GM21619 (cell line): Measurements from ENCODE around the gene RBMS3.
"Not testable (repeated sequence)": the region's sequence is repeated elsewhere in the genome, so short reads cannot be mapped to it uniquely, and the experiment has no call there.

Experiments
- ATAC-seq: cut with Tn5 transposase; IDR thresholded peaks from one replicate; pipeline ENCODE4 v1.9.1; 2021; ENCODE audit not compliant: unreplicated experiment

RBMS3 gene

DNA sequence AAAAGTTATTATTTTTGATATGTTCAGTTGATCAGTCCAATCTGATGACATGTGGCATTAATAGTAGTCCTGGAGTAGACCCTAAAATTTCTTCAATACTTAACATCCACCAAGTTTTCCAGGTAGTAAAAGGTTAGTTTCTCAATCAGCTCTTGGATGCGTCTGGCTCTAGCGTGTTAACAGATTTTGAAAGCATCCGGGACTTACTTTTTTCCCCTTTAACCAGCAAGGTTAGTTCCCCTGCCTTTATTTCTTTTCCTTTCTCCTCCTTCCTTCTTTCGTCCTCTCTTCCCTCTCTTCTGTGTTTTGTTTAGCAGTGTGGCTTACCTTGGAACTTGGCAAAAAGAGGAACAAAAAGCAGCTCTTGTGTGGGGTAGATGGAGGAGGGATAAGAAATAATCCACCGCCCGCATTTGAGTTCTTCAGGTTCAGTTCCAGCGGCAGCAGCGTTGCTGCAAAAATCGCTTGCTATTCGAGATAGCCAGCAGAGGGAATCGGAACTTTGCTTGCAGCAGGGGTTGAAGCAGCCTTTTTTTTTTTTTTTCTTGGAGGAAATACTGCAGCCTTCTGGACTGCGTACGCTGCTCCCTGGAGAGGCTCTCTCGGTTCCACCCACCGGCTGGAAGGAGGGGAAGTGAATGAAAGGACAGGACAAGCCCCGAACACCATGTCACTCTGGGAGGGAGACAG, at the start of gene RBMS3:
TSS of gene RBMS3 (plus strand) at position 668 of the 690 bp plus-strand sequence.
- no peak for ATAC-seq

DNA sequence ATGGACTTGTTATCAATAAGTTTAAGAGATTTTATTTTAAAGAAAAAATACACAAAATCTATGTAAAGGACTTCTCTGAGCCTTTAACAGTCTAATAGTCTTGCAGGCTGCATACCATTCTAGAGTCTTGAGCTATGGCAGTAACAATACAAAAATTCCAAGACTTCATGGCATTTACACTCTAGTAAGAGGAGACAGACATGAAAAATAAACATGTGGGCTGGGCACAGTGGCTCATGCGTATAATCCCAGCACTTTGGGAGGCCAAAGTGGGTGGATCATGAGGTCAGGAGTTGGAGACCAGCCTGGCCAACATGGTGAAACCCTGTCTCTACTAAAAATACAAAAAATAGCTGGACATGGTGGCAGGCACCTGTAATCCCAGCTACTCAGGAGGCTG, 47.7 kb upstream of the RBMS3 start:
- ATAC-seq: not testable (repeated sequence)

DNA sequence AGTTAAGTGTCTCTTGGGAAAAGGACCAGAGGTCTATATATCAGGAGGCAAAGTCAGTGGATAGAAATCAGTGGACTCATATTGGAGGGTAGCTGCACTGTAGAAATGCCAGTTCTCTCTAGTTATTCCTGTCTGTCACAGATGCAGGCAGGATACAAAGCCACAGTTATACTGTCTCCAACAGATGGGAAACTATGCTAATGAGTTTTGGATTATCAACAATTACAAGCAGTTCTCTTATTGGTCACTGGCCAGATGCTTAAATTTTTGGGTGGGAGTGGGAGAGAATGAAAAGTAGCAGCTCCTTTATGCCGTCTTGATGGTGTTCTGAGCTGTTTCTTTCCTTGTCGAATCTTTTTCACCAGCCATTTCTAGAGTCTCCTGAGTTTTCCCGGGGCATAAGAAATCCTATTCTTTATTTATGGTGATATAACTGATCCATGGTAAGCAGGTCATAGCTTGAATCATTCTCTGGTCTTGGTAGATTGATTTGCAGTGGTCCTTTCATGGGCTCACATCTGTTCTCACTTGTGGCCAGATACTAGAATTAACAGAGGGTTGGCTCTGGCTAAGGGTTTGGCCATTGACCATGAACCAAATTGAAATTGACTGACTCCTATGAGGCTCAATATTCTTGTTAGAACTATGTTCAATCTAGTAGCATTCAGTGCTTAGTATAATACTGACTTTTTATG, 44.6 kb upstream of the RBMS3 start:
- ATAC-seq: no peak

DNA sequence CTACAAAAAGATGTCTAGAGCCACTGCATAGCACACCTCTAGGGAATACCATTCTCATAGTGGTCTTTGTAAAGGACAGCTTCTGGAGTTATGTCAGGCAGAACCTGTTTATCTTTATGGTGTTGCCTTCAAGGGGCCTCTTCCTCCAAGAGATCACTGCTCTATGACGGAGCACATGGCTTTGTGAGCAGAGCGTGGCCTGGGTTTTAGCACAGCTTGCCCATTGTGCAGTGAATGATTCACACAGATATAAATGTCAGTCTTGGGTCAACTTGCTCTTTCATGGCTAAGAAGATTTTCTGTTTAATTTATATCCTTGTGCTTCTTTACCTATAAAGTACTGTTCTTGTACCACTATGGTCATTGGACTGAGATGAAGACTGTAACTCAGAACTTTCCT, 41.5 kb upstream of the RBMS3 start:
- ATAC-seq: no peak

DNA sequence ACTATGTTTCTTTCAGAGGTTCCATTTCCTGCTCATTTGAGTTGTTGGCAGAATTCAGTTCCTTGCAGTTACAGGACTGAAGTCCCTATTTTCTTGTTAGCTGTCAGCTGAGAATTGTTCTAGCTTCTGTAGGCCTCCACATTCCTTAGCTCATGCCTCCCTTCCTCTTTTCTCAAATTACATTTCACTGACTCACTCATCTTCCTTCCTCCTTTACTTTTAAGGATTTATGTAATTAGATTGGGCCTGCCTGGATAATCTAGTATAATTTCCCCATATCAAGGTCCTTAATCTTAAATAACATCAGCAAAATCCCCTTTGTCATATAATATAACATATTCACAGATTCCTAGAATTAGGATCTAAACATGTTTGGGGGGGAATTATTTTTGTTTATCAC, 40.6 kb upstream of the RBMS3 start:
- no peak for ATAC-seq

DNA sequence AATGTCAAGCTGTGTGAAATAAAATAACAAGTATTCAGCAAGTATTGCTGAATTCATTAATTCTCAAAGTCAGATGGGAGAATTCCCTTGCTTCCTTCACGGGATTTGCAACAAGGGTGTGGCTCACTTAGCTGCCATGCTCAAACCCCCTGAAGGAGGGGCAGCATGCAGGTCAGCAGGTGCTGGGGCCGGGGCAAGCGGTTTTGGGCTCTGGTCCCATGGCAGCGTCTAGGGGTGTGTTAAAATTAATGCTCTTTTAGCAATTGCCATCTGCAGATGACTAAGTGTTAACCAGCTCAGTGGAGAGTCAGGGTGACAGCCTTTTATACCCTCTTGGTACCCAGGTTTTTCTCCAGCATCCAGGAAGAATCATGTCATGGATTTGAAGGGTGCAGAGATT, 40.0 kb upstream of the RBMS3 start:
- ATAC-seq: no peak

DNA sequence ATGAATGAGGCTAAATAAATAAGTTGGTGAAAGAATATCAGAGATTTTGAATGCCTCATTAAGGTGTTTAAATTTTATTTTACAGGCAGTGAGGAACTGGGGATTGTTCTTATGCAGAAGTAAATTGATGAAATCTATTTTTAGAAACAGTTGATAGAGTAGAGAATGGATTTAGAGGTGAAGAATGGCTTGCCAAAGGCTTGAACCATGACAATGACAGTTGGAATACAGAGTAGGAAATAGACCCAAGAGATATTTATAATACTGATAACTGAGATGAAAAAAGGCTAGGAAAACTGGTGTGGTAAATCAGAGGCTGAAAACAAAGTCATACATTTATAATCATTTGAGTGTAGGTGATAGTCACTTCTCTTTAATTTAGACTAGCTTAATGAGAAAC, 39.0 kb upstream of the RBMS3 start:
- ATAC-seq: no peak

DNA sequence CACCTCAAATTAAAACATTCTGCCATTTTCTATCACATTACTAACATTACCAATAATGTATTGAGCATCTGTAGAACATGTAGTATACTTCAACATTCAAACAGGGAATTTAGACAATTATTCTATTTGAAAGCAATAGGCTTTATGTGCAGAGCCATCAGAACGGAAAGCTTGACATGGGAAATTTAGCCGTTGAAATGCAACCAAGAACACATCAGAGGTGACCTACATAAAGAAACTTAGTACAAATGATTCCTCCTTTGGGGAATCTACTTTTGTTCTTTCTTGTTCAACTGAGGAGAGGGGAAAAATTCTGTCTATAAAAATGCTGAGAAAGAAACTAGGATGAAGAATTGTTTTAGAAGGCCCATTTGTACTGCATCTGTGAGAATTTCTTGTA, 38.6 kb upstream of the RBMS3 start:
- no peak for ATAC-seq

DNA sequence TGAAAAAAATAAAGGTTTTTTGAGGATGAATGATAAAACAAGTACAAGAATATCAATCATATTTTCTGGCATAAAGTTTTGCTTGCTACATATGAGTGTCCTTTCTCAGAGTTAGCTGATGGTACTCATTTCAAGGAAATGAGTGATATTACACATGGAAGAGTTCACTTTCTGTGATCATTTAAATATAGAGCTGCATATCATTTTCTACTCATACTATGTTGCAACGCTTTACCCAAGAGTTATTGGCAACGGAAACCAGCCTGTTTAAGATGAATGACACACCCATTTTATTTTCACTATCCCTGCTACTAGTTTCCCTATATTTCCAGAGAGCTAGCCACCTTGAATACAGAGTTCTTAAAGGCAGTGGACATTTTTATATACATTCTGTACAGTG, 35.4 kb upstream of the RBMS3 start:
- no peak for ATAC-seq

DNA sequence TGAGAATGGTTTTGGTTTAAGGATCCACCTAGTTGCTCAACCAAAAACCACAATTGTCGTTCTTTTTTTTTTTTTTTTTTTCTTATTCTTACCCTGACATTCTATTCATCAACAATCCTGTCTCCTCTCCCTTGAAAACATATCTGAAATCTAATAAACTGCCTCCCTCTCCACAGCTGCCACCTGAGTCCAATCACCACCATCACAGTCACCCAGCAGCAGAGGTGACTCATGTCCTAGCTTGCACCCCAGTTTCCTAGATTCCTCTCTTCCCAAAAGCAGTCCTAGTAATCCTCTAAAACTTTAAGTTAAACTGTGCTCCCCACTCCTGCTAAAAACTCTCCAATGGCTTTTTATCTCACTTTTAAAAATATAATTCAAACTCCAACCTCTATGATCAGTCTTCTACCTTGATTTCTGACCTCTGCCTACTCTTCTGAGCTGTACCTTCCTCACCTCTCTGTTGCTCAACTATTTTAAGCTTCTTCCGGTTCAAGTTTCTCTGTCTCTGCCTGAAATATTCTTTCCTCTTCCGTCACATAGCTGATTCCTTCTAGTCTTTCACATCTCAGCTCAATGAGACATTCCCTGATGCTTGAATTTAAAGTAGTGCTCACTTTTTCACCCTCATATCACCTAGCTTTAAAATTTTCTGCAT, 33.7 kb upstream of the RBMS3 start:
- ATAC-seq: no peak

DNA sequence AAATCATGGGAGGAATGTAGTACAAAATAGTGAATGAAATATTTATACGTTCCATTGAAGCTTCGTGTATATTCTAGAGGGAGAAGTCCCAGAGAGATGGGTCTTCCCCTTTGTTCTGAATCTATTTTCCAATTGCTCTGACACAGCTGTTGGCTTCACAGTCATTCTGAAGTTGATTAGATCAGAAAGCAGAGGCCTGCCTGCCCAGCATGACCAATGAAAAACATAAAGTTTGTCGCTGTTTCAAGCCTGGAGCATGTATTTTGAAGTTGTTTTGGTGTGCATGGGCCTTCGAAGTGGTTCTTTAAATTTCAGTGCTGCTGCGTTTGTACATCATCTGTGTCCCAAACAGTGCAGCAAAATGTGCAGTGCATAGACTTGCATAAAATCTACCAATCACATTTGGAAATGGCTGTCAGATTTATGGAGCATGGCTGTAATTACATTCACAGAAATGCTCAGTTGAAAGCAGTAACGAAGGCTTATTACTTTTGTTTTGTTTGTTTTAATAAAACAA, 31.0 kb upstream of the RBMS3 start:
- no peak for ATAC-seq

DNA sequence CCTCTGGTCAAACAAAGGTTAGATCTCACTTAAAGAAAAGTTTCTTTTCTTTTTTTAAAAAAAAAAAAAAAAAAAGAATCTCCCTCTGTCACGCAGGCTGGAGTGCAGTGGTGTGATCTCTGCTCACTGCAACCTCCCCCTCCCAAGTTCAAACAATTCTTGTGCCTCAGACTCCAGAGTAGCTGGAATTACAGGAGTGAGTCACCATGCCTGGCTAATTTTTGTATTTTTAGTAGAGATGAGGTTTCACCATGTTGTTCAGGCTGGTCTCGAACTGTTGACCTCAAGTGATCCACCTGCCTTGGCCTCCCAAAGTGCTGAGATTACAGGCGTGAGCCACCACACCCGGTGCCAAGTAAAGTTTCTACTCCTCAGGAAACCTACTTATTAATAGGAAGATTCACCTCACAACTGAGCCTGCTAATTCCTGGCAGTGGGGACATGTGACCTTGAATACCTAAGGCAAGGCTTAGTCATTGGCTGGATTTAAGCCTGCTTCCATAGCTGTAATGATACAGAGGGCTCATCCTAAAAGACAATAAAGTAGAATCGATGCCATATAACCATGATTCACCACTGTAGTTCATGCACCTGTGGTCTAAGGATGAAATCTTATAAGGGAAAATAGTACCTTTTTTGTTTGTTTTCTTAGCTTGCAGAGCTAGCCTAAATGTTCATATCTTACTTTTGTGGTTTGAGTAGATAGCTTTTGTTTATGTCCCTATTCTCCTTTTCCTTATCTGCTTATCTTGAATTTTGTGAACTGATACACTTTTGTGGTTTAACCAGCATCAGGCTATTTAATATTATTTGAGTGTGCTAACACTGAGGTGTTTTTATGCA, 24.8 kb upstream of the RBMS3 start:
- ATAC-seq: no peak

DNA sequence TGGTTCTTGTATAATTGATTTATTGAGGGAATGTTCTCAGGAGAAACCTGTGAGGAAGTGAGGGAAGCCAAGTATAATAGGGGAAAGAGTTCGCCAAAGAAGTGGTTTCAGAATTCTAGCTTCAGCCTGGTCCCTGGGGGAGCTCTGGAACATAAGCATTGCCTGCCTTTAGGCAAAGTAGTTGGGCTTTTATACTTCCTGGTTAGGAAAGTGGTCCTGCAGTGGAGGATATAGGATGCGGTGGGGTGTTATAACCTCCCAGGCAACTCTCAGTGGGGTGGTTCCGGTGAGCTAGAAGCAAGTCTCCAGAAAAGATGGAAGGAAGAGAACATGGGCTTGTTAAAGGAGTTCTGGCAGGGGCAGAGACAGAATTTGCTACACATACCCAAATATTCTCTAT, 22.7 kb upstream of the RBMS3 start:
- no peak for ATAC-seq

DNA sequence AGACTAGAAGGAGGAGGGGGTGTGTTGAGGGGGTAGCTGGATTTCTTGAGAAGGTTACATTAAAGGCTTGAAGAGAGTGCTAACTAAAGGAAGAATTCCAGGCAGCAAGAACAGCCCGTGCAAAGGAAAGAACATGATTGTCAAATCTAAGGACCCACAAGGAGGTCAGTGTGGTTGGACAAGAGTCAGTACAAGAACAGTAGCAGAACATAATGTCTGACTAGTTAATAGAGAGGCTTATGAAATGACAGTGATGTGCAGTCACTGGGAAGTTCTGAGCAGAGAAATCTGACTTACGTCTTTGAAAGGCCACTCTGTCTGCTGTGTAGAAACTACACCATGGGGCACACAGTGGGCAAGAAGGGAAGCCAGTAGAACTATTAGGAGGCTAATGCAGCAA, 19.8 kb upstream of the RBMS3 start:
- ATAC-seq: no peak

DNA sequence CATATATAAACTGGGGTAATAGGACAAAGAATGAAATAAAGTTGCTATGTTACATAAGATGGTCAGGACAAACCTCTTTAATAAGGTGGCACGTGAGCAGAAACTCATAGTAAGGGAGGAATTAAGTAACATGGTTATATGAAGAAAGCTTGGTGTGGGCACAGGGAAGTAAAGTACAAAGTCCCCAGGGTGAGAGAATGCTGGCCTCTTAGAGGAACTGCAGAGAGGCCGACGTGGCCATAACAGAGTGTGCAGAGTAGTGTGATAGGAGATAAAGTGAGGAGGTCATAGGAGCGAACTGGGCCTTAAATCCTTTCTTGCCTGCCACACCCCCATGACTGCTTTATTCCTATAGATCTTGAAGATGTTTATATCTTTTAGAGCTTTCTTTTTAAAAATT, 17.4 kb upstream of the RBMS3 start:
- no peak for ATAC-seq

DNA sequence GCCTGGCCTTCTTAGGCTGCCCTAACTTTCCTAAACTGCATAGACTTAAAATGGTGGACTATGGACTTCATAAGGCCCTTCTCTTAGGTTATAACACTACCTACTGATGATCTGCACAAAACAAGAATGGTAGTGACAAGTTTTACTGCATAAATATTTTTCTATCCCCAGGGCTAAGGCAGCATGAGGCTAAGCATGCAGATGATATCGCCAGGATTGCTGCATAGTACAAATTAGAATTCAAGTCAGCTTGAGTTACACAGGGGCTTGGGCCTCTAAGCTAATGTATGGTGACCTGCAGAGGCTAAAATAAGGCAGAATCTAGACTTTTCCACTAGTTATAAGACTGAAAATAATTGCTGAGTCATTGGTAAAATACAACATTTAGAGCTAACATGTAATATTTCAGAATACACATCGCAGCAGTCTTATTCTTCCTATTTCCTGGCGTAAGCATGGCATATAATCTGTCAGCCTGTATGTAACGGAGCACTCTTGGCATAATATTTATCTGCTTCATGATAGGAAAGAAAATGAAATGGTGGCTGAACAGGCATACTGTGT, 15.3 kb upstream of the RBMS3 start:
- ATAC-seq: no peak

DNA sequence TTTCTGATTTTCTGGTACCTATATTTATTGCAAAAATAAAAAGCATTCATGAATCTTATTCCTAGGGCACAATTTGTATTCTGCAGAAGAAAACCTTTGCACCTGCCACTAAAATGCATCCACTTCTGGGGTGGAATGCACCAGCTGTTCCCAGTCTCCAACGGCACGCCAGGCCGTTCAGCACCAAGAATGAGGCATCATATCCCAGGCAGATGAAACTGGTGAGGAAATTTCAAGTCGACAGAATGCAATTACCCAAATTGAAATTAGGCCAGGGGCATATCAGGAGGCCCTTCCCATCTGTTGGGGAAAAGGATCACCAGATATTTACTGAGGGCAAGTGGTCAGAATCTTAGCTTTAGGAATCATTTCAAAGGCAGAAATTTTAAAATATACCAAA, 13.6 kb upstream of the RBMS3 start:
- no peak for ATAC-seq

DNA sequence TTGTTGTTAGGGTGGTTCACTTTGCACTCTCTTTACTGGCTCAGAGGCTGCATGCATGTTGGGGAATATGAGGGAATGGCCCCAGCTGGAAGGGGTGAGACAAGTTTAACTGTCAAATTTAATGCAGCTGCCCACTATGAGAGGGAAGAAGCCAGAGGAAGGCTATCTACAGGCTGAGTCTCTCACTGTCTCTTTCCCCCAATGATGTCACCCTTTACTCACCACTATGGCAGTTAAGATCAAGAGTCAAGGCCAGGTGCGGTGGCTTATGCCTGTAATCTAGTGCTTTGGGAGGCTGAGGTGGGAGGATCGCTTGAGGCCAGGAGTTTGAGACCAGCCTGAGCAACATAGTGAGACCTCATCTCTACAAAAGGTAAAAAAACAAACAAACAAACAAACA, 12.2 kb upstream of the RBMS3 start:
- no peak for ATAC-seq

DNA sequence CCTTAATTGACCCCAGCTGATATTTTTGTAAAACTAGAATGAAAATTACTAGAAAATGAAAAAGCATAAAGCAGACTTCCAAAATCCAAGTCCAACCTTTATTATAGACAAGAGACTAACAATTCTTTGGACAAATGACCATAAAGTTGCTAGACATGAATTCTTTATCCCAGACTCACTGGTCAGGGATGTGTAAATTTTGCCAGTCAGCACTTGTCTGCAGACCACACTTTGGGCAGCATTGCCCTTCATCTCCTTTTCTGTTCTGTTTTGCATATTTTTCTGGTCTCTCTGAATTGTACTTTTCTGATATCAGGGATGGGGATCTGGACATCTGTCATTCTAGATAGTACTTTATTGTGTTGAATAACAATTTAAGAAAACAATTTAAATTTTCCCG, 10.1 kb upstream of the RBMS3 start:
- ATAC-seq: no peak

DNA sequence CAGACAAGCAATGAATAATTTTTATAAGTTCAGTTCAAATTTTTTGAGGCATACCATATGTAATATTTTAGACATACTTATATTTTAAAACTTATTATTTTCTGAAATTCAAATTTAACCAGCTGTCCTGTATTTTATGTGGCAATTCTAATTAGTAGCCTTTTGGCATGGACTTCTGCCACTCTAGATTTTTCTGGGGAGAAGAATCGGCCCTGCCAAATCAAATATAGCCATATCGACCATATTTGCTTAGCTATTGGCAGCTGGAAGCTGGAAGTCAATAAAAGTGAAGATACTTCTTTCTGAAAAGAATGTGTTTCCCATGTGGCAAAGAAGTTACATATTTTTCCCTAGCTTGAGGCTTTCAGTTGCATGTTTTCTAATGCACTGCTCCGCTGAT, 9.4 kb upstream of the RBMS3 start:
- ATAC-seq: no peak

DNA sequence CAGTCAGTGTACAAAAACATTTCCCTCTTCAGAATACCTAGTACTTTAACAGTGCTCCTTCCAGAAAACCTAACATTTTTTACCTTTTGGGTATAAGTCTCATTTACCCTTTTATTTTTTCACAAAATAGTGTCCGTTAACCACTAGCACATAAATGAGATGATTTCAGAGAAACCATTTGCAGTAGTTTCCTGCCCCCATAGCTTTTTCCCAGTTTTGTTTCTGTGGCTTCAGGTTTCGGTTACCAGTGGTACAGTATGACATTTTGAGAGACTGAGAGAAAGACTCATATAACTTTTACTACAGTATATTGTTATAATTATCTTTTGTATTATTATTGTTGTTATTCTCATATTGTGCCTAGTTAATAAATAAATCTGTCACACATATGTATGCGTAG, 6.2 kb upstream of the RBMS3 start:
- no peak for ATAC-seq
